GM19438 (cell line): ENCODE measurements around the gene BTBD18.

Experiments used
- ATAC-seq: cut with Tn5 transposase; IDR thresholded peaks from one replicate; pipeline ENCODE4 v1.9.1; 2021; ENCODE audit warnings: low read depth; ENCODE audit not compliant: unreplicated experiment

Gene BTBD18, protein sequence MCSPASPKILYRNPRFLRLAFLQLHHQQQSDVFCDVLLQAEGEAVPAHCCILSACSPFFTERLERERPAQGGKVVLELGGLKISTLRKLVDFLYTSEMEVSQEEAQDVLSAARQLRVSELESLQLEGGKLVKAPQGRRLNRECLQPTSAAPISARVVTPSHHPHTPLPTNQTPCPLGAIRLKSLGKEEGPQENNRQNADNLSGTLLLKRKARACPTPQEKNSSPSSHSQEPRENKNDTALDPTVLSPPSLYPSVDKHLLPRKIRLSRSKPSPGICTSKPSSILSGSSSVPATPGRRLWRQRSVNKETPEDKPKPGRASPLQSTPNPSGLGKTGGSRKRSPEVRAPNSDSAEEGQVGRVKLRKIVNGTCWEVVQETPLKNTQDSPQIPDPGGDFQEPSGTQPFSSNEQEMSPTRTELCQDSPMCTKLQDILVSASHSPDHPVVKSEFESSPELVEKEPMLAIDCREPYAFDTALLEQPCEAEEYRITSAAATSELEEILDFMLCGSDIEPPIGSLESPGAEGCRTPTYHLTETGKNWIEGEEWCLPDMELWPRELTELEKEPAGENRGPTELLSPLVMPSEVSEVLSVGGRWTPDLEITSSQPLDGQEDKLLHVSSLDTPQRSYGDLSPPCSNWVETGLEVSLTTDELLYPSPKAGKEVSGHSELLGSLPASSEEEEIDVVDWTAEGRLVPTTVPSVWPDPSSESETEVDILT

DNA sequence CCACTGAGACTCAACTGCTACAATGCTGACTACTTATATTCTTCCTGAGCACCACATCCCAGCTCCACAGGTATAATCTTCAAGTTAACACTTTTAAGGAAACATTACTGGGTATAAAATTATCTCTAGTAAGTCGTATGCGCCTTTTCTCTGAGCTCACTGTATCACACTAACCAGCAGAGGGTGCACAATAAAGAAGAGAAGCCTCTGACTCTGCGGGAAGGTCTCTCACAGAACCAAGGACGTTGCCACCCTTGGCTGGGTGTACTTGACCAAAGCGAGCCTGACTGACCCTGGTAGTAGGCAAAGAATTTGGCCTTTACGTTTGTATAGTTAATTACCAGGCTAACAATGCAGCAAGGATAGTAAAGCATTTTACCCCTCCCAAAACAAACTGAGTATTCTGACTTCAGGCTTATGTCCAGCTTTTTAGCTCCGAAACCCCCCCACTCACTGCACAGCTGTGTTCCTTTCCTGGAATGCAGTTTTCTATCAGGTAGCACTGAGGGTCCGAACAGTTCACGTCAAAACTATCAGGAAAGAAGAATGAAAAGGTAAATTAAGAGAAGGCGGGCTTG, at the start of gene BTBD18:
TSS of gene BTBD18 (minus strand) at position 144 of the 578 bp plus-strand sequence. CDS start 631 bp downstream, outside the sequence.
- ATAC-seq = no peak

DNA sequence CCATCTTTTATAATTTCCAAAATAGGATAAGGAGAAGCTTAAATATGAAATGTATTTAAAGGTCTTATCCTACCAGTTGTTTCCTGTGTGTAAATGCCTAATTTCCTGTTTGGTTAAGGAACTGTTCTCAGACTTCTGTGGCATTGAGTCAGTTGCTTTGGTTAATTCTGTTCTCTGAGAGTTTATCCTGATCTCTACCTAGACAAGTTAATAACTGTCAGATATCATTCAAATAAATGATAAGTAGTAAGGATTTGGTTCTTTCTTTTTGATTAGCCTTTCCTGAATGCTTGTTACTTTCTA, 49.5 kb upstream of the BTBD18 start:
- ATAC-seq = no peak

DNA sequence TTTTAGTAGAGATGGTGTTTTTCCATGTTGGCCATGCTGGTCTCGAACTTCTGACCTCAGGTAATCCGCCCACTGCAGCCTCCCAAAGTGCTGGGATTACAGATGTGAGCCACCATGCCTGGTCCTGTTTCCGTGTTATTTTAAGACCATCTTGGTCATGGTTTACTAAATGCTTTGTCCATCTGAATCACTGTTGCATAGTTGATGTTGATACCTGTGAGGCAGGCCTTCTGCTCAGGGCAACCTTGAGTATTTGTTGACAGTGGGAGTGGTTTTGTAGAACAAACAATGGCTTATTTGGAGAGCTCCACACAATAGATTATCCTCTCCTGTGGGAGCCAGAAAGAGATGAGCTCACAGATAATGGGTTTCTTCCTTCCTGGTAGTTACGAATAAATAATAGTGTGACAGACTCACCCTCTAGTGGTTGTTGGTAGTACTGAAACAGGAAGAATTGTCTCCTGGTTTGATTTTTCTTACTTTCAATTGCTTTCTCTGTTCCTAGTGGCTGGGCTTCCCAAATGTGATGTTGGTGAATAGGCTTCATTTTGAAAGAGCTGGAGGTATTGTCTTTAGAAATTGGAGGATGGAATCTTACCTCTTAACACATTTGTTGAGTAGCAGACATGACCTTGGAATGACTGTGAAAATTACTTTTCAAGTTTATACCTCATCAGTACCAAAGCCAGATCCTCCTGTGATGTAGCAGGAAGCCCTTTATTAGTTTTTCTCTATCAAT, 49.0 kb upstream of the BTBD18 start:
- ATAC-seq = no peak

DNA sequence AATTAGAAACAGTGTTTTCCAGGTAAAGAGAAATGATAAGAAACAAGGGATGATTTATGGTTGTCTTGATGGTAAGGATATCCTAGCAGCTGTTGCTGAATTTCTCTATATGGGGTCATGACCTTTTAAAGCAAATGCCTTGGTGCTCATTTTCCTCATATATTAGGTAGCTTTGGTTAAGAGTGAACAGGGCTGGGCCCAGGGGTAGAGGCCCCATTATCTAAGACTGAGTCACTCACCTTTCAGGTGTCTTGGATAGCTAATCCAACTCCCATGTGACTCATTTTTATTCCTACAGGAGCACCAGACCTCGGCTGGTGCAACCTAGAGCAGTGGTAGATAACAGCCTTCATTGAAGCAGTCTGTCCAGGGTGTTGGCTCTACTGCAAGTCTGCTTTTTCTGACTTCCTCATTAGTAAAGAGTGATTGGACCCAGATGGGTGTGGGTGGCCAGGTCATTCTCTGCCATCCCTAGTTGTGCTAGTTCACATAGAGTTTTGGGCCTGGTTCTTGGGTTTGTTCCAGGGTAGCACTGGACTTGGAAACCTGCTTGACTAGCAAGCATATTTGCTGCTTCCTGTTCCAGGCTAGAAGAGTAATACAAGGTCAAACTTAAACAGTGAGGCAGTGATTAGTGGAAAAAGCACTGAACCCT, 47.4 kb upstream of the BTBD18 start:
- no peak for ATAC-seq

DNA sequence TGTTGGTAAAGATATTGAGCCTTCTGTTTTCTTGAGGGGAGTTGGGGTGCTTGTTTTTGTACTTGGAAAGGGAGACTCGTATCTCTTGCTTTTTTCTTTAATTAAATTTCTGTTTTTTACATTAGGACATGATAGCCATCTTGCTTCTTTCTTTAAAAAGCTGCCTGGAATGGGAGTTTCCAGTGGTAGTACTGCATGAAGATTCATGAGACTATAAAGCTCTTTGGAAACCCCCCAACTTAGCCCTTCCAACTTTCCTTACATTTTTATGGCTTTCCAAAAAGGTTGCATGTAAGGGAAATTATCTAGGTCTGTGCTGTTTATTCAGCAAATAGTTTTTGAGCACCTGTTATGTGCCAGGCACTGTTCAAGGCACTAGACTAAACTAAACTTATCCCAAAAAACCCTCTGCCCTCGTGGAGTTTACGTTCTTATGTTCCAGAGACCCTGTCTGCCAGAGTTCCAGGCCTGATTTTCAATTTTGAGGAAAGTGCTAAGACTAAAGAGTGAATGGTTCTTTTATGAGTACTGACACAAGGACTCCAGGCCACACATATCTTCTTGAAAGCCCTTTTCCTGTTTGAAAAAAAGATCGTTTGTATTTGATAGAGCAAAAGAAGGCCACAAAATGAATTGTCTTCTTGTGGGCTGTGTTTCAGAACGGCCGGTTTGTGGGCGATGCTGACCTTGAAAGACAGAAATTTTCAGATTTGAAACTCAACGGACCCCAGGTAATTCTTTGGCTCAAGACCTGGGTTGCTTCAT, 41.9 kb upstream of the BTBD18 start:
- no peak for ATAC-seq

DNA sequence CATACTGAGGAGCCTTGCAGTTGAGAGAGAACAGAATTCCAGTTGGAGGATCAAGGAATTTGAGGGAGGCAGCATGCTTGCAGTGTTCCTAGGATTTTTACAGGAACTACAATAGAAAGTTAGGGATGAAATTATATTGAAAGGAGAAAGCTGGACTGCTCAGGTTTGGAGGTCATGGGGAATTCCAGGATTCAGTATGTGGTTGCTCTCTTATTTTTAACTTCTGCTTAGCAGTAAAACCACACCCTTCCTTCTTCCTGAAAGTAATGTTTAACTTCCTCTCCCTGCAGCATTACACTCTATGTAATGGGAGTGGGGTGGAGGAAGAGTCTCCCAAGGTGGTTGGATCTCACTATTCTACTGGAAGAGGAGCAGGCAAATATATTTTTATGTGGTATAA, 41.3 kb upstream of the BTBD18 start:
- ATAC-seq = peak; percentile 38

DNA sequence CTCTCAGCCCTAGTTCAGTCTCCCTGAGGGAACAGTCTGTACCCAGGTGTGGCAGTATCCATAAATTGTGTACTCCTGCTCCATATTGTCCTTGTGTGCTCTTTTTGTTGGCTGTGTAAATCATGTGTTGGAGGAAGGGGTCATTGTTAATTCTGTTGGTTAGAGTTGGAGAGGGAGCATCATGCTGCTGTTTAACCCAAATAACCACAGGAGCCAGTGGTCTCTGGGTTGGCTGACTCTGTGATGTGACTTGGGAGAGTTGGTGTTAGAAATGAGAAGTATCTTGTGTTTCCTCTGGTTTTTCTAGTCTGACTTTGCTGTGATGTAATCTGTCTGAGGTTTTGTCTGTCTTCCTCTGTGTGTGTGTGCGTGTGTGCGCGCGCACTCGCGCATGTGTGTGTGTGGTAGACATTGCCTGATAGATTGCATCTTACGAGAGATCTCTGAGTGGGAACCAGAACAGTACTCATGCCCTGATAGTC, 40.5 kb upstream of the BTBD18 start:
- peak; percentile 78 for ATAC-seq

DNA sequence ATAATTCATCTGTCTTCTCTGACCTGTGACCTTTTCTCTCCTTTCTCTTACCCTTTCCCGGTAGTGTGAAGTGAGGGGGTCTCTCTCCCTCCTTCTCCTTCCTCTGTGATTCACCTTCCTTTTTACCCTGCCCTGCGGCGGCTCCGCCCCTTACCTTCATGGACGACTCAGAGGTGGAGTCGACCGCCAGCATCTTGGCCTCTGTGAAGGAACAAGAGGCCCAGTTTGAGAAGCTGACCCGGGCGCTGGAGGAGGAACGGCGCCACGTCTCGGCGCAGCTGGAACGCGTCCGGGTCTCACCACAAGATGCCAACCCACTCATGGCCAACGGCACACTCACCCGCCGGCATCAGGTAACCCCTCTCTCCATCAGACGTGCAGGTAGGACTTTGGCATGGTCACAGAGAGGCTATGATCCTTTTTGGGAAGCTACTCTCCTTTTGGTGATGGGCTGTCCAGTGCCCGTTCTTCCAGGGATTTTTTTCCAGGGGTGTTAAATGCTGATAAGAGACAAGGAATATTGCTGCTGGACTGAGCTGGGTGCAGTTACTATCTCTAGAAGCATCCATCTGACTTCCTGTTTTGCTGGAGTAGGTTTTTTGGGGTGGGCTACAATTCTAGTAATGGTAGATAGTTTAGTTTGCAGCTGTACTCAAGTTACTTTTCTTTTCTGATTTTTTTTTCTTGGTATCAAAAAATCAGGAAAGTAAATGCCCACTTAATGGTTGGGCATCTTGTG, 39.9 kb upstream of the BTBD18 start:
- no peak for ATAC-seq

DNA sequence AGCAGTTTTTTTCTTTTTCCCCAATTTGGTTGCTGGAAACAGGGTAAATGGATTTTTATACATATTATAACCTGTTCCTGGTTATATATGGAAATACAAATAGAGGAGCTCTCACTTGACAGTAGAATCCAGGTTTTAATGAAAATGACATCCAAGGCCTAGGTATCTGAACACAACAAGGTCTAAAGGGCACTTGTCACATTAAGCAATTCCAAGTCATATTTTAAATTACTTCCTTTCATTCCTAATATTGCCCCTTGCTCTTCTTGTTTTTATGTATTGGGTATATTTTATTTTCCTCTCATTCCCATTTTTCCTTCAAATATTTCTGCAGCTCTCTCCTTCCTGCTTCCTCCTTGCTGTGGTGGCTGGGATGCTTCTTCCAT, 37.1 kb upstream of the BTBD18 start:
- ATAC-seq = no peak

DNA sequence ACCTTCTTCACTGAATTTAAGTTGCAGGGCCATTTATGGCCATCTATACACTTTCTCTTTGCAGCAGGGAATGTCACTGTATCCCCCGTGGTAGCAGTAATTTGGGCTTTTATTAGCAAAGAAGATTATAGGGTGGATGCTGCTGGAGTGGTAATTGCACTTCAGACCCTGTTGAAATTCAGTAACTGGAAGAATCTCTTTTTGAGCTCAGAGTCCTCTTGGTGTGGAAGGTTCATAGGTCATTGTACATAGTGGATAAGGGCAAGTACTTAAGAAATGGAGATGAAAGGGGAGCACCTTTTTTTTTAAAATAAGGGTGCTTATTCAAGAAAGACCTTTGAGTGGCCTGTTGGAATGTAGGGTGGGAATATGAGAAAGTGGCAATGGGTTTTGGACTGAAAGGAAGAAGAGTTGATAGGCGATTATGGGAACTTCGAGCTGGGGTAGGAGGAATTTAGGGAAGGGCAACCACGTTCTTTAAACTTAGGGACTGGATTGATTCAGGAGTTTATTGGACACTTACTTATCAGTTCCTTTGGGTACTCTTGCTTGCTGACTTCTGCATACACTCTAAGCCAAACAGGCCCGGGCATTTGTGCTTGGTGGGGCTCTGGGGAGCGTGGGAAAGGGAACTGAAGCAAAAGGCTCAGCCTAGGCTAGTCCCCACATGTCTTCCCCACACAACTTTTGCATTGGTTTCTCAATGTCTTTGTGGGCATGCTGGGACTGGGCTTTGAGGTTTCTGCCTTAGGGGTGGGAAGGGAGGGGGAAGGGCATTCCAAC, 36.5 kb upstream of the BTBD18 start:
- ATAC-seq = no peak

DNA sequence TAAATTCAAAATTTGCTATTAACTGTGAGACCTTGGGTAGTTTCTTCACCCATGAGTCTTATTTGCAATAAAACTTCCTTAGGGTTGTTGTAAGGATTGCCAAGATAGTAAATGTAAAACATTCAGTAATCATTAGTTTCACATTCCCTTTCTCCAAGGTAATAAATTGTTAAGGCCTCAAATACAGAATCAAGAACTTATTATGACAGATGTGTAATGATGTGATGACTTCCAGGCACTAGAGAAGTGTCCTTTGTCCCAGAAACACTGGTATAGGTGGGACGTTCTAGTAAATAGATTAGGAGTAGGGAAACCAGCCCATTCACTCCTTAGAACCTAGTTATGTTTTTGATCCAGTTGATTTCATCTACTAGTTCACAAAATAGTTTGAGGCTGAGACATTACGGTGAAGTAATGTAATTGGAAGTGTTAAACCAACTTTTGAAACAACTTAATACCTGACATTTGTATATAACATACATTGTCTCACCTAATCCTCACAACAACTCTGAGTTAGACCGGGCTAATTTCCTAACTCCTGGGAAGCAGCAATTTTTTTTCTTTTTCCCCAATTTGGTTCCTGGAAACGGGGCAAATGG, 35.5 kb upstream of the BTBD18 start:
- no peak for ATAC-seq

DNA sequence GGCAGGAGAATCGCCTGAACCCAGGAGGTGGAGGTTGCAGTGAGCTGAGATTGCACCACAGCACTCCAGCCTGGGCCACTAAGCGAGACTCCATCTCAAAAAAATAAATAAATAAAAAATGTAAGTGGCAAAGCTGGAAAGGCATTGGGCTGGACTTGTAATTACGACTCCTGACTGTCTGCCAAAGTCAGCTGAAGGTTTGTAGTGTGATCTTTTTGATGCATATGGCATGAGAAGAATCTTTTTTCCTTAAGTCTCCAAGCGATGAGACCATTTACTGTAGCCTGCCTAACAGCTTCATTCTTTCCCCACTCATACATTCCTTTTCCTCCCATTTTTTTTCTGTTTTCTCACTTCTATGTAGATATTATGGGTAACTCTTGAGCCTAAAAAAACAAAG, 34.8 kb upstream of the BTBD18 start:
- no peak for ATAC-seq

DNA sequence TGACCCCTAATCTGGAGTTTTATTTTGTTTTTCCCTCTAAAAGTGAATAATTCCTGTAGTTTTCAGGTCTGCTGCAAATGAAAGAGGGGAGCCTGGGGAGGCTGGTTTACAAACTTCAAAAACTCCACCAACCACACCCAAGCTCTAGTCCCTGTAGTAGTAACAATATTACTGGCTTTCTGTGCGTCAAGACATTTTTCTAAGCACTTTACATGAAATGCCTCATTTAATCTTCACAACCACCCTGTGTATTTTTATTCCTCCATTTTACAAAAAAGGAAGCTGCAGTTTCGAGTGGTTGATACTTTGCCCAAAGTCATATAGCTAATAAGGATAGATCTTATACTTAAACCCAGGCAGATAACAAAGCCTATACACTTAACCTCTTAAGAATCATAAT, 33.5 kb upstream of the BTBD18 start:
- no peak for ATAC-seq

DNA sequence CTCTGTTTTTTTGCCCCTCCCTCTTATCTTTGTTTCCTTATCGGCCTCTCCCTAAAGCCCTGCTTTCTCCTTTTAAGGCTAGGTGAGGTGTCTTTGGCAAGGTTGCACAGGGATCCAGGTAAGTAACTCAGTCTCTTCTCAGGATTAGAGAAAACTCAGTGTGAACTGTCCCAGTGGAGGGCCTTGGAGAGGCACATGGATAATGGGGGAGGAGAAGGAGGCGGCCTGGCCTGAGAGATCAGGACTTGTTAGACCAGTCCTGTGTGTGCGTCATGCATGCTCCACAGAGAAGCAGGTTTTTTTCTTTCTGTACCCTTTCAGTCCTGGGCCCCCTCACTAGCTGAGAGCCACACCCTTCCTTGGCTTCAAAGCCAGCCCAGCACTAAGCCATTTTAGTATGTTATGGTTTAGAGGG, 29.9 kb upstream of the BTBD18 start:
- no peak for ATAC-seq

DNA sequence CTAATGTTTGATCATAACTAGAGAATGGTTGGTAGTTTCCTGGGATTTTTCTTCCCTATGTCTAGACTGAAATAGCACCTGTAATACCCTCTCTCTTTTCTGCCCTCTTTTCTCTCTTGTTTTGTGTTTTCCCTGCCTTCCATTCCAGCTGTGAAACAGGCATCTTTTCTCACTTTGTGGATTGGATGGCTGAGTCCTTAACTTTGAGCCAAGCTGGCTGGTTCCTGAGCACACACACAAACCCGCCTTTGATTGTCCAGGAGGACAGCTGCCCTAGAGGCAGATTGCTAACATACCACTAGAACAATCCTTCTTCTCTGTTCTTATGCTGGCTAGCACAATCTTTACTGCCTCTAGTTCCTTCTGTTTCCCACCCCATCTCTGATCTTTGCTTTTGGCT, 27.7 kb upstream of the BTBD18 start:
- ATAC-seq = no peak

DNA sequence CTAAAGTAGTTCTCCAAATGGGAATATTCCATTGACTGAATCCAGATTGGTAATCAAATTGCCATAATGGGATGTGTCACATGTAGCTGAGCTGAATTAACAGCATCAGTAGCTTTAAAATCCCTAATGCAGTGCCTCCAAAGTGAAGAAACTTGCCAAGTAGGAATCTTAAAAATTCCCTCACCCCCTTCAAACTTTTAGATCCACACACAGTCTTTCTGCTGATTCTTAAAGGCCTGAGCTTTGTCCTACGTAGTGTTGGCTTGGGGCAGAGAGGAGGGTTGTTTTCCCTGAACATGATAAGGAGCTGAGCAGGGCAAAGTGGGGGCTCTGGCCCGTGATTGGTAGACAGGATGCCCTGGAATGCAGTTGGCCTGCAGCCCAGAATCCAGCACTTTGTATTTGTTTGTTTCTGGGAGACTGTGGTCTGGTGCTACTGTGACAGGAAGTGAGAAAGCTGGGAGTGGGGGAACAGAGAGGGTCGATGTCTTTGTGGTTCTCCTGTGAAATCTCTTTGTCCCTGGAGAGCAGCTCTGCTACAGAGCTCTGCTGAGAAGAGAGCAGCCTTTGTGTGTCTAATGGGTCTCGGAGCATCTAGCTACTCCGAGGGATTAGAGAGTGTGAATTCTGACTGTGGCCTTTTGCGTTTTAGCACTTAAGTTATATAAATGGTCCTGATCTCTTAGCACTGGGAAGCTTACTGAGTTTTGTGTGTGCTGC, 26.9 kb upstream of the BTBD18 start:
- ATAC-seq = no peak

DNA sequence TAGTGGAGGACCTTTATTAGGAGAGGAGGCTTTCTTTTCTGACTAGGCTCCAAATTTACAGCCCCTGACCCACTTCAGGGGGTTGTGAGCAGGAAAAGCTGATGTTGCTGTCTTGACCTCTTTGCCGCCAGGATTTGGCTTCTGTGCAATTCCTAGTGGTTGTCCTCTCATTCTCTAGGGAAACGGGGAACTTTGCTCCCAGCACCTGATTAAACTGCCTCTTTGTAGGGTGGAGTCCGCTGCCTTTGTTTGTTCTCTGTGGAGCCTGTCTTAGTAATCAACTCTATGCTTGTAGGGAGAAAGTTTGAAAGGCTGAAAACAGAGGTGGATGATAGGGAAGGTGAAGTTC, 26.3 kb upstream of the BTBD18 start:
- no peak for ATAC-seq
